Adrenal gland (tissue), 5 donors: ENCODE data around the gene TUBA4B.

Experiments used
- CTCF ChIP-seq, 6 experiments: fragments of 450-650 bp in 4 of 6; fragments of 200-600 bp in 2 of 6; sonication (generic) in 1 of 6; IDR thresholded peaks; 1 replicate in 5 of 6; 2 replicates in 1 of 6; pipeline versions ENCODE4 v1.5.1 to v1.8.0; 2016 to 2021; ENCODE audit warnings: antibody characterized with exemption in 6 of 6, mild to moderate bottlenecking in 2 of 6, moderate library complexity in 1 of 6
- POLR2A ChIP-seq, 2 donors: fragments of 450-650 bp; IDR thresholded peaks; one replicate each; pipeline ENCODE4 v1.6.1; 2017; ENCODE audit warnings: antibody characterized with exemption in 2 of 2, mild to moderate bottlenecking in 2 of 2, moderate library complexity in 1 of 2
- donor health status: DM: no; HTN: no; CAD: no.

GRCh38 chr2:219273937-219274336 lies 20.9 kb downstream of the TUBA4B start:
- no peak for TF ChIP-seq CTCF (IDR thresholded peaks at IDR 0.05)
- TF ChIP-seq POLR2A (IDR thresholded peaks at IDR 0.05): no peak
